H1 (cell line): ENCODE measurements around the gene RUVBL1. TPM values are rescaled to one million over a fixed set of nuclear protein-coding genes. Genes with fewer than 3 reads are reported as not detected.

Source experiments
- CTCF ChIA-PET: fragments of 300-600 bp; sonication (Branson Sonifier 250); formaldehyde crosslinking; loops from one replicate; lab custom pipeline; 2021; ENCODE audit not compliant: partially characterized antibody; lab: Charles Lee
- POLR2A ChIA-PET: fragments of 300-600 bp; sonication (Branson Sonifier 250); formaldehyde crosslinking; loops from one replicate; lab custom pipeline; 2021; ENCODE audit warnings: inconsistent platforms; ENCODE audit not compliant: partially characterized antibody; lab: Charles Lee
- DNase-seq, 2 experiments: peaks; one replicate each; pipeline versions ENCODE4 v3.0.0 to v3.0.0-alpha.2; 2010 to 2022; ENCODE audit warnings: low spot score in 2 of 2, low read depth in 1 of 2, mixed read lengths in 1 of 2
- FAIRE-seq: peaks from 2 replicates; lab custom pipeline; 2011; peaks lifted over from hg19 to GRCh38; lab: Jason Lieb, UNC
- H2AFZ ChIP-seq: 2 replicates; pipeline ENCODE4 v1.8.1; 2012; ENCODE audit warnings: low read length, inconsistent platforms
- H2AK5ac ChIP-seq: 2 replicates; pipeline ENCODE4 v1.6.1; 2013; ENCODE audit warnings: low read depth, low read length
- H2BK120ac ChIP-seq: replicated peaks from 2 replicates; pipeline ENCODE3; 2013; ENCODE audit warnings: low read depth, low read length, inconsistent platforms
- H2BK12ac ChIP-seq: 2 replicates; pipeline ENCODE4 v1.6.1; 2013; ENCODE audit warnings: low read depth, low read length
- H2BK15ac ChIP-seq: 2 replicates; pipeline ENCODE4 v1.6.1; 2013; ENCODE audit warnings: low read length
- H2BK20ac ChIP-seq: 2 replicates; pipeline ENCODE4 v1.6.1; 2013; ENCODE audit warnings: low read length
- H2BK5ac ChIP-seq: 2 replicates; pipeline ENCODE4 v1.6.1; 2013; ENCODE audit warnings: low read depth, low read length
- H3K14ac ChIP-seq: 2 replicates; pipeline ENCODE4 v1.6.1; 2013; ENCODE audit warnings: inconsistent platforms; ENCODE audit not compliant: insufficient read length
- H3K18ac ChIP-seq: 2 replicates; pipeline ENCODE4 v1.6.1; 2013; ENCODE audit warnings: low read length; ENCODE audit errors: extremely low read depth
- H3K23ac ChIP-seq: 2 replicates; pipeline ENCODE4 v1.6.1; 2013; ENCODE audit warnings: inconsistent platforms; ENCODE audit not compliant: insufficient read length
- H3K23me2 ChIP-seq: 2 replicates; pipeline ENCODE4 v1.6.1; 2013; ENCODE audit warnings: low read depth, low read length
- H3K27ac ChIP-seq: 2 replicates; pipeline ENCODE4 v1.6.1; 2011; ENCODE audit warnings: low read depth, low read length, inconsistent platforms
- H3K27me3 ChIP-seq, 4 experiments: replicated peaks in 1 of 4; 1 replicate in 1 of 4; 2 replicates in 3 of 4; pipeline versions ENCODE4 v1.6.1 to v1.8.1; 2011 to 2013; ENCODE audit warnings: low read length in 3 of 4, mild to moderate bottlenecking in 3 of 4, inconsistent platforms in 2 of 4, mixed read lengths in 2 of 4, moderate library complexity in 1 of 4; ENCODE audit not compliant: control insufficient read depth in 3 of 4, insufficient read depth in 3 of 4; ENCODE audit errors: extremely low read depth in 1 of 4
- H3K36me3 ChIP-seq, 4 experiments: 2 replicates each; pipeline versions ENCODE4 v1.6.1 to v1.8.1; 2011 to 2013; ENCODE audit warnings: mild to moderate bottlenecking in 4 of 4, low read length in 3 of 4, moderate library complexity in 2 of 4, control low read depth in 1 of 4, inconsistent platforms in 1 of 4; ENCODE audit not compliant: insufficient read depth in 4 of 4, control insufficient read depth in 2 of 4
- H3K4ac ChIP-seq: replicated peaks from 2 replicates; pipeline ENCODE3; 2013; ENCODE audit warnings: low read length, low read depth, mixed read lengths, inconsistent platforms; ENCODE audit not compliant: insufficient read length
- H3K4me1 ChIP-seq, 4 experiments: replicated peaks in 1 of 4; 1 replicate in 1 of 4; 2 replicates in 3 of 4; pipeline versions ENCODE4 v1.6.1 to v1.8.1; 2011 to 2013; ENCODE audit warnings: low read length in 3 of 4, inconsistent platforms in 2 of 4, mixed read lengths in 1 of 4; ENCODE audit not compliant: insufficient read depth in 4 of 4, control insufficient read depth in 3 of 4
- H3K4me2 ChIP-seq, 2 experiments: 2 replicates each; pipeline versions ENCODE4 v1.6.1 to v1.8.1; 2011 to 2013; ENCODE audit warnings: low read depth in 2 of 2, low read length in 2 of 2, control low read depth in 1 of 2, inconsistent platforms in 1 of 2, mild to moderate bottlenecking in 1 of 2; ENCODE audit not compliant: insufficient read depth in 1 of 2
- H3K4me3 ChIP-seq, 4 experiments: fragments of 200-600, 300-600 bp in 1 of 4; sonication (generic), shearing (Covaris generic), sonication (Bioruptor Twin) in 1 of 4; 2 replicates each; pipeline versions ENCODE4 v1.5.1 to v1.8.1; 2011 to 2016; ENCODE audit warnings: low read length in 4 of 4, low read depth in 3 of 4, control low read depth in 2 of 4, inconsistent platforms in 2 of 4, mild to moderate bottlenecking in 2 of 4, mixed read lengths in 1 of 4, moderate library complexity in 1 of 4; ENCODE audit not compliant: insufficient read depth in 2 of 4; ENCODE audit errors: extremely low read depth in 1 of 4
- H3K56ac ChIP-seq: replicated peaks from 2 replicates; pipeline ENCODE3; 2013; ENCODE audit warnings: low read depth, mild to moderate bottlenecking, mixed read lengths, low read length, inconsistent platforms; ENCODE audit not compliant: insufficient read length
- H3K79me1 ChIP-seq: 2 replicates; pipeline ENCODE4 v1.6.1; 2013; ENCODE audit warnings: low read depth, low read length, control low read depth
- H3K79me2 ChIP-seq, 2 experiments: 2 replicates each; pipeline versions ENCODE4 v1.6.1 to v1.8.1; 2012 to 2013; ENCODE audit warnings: low read length in 2 of 2, mild to moderate bottlenecking in 2 of 2, inconsistent platforms in 1 of 2; ENCODE audit not compliant: insufficient read depth in 2 of 2, control insufficient read depth in 1 of 2
- H3K9ac ChIP-seq, 4 experiments: replicated peaks in 1 of 4; 1 replicate in 1 of 4; 2 replicates in 3 of 4; pipeline versions ENCODE4 v1.6.1 to v1.8.1; 2011 to 2013; ENCODE audit warnings: low read depth in 3 of 4, low read length in 3 of 4, control low read depth in 2 of 4, mild to moderate bottlenecking in 2 of 4, moderate library complexity in 2 of 4, inconsistent platforms in 1 of 4; ENCODE audit errors: extremely low read depth in 1 of 4
- H3K9me3 ChIP-seq, 2 experiments: 2 replicates each; pipeline versions ENCODE4 v1.6.1 to v1.8.1; 2012 to 2013; ENCODE audit warnings: mild to moderate bottlenecking in 2 of 2, moderate library complexity in 2 of 2, control low read depth in 1 of 2, inconsistent platforms in 1 of 2, low read depth in 1 of 2, low read length in 1 of 2, mixed read lengths in 1 of 2; ENCODE audit not compliant: insufficient read depth in 2 of 2
- H4K20me1 ChIP-seq, 2 experiments: replicated peaks in 1 of 2; 2 replicates each; pipeline versions ENCODE3 to v1.8.1; 2011 to 2013; ENCODE audit warnings: inconsistent platforms in 2 of 2, low read length in 2 of 2, mild to moderate bottlenecking in 1 of 2; ENCODE audit not compliant: insufficient read depth in 2 of 2, control insufficient read depth in 1 of 2
- H4K5ac ChIP-seq: 2 replicates; pipeline ENCODE4 v1.6.1; 2013; ENCODE audit warnings: low read length, low read depth, mixed read lengths, inconsistent platforms; ENCODE audit not compliant: insufficient read length
- H4K8ac ChIP-seq: 2 replicates; pipeline ENCODE4 v1.8.0; 2013; ENCODE audit warnings: mild to moderate bottlenecking, moderate library complexity, low read length, inconsistent platforms; ENCODE audit not compliant: insufficient read depth; ENCODE audit errors: extremely low read depth
- H4K91ac ChIP-seq: replicated peaks from 2 replicates; pipeline ENCODE3; 2013; ENCODE audit warnings: low read length, mixed read lengths, inconsistent platforms; ENCODE audit not compliant: insufficient read length
- ATF3 ChIP-seq: IDR thresholded peaks from 2 replicates; pipeline ENCODE4 v1.6.1; 2011; ENCODE audit warnings: low read depth, mild to moderate bottlenecking, low read length; ENCODE audit not compliant: insufficient read depth
- CBX5 ChIP-seq: fragments of 300-800, 300-1000 bp; sonication (generic); IDR thresholded peaks from 2 replicates; pipeline ENCODE4 v1.7.1; 2016; ENCODE audit warnings: antibody characterized with exemption, low read length, low read depth
- JUN ChIP-seq: IDR thresholded peaks from 2 replicates; pipeline ENCODE4 v1.6.1; 2011; ENCODE audit warnings: low read depth, mild to moderate bottlenecking, improper control_type of control experiment, low read length
- JUND ChIP-seq: IDR thresholded peaks from 2 replicates; pipeline ENCODE4 v1.6.1; 2011; ENCODE audit warnings: mild to moderate bottlenecking, improper control_type of control experiment, low read length
- KDM5A ChIP-seq: fragments of 200-600 bp; IDR thresholded peaks from 2 replicates; pipeline ENCODE4 v1.7.1; 2012; ENCODE audit warnings: mild to moderate bottlenecking, low read length, inconsistent platforms, mixed read lengths
- MAFK ChIP-seq: IDR thresholded peaks from 2 replicates; pipeline ENCODE4 v1.6.1; 2012; ENCODE audit warnings: low read depth, mild to moderate bottlenecking, improper control_type of control experiment, low read length
- POLR2AphosphoS5 ChIP-seq: IDR thresholded peaks from 2 replicates; pipeline ENCODE4 v1.6.1; 2011; ENCODE audit warnings: low read depth, low read length
- RFX5 ChIP-seq: IDR thresholded peaks from 2 replicates; pipeline ENCODE4 v1.6.1; 2011; ENCODE audit warnings: low read depth, low read length, improper control_type of control experiment, borderline replicate concordance
- SIN3A ChIP-seq, 2 experiments: IDR thresholded peaks in 1 of 2; conservative IDR thresholded peaks in 1 of 2; 2 replicates each; pipeline ENCODE4 v1.6.1; 2011 to 2012; ENCODE audit warnings: low read length in 2 of 2, improper control_type of control experiment in 1 of 2, low read depth in 1 of 2, mild to moderate bottlenecking in 1 of 2
- SIRT6 ChIP-seq: IDR thresholded peaks from one replicate; pipeline ENCODE4 v1.7.1; 2012; ENCODE audit warnings: low read length, inconsistent platforms
- SP1 ChIP-seq: IDR thresholded peaks from 2 replicates; pipeline ENCODE4 v1.6.1; 2011; ENCODE audit warnings: low read depth, low read length
- SUZ12 ChIP-seq: fragments of 200-600 bp; sonication (generic); IDR thresholded peaks from 2 replicates; pipeline ENCODE4 v1.6.1; 2012; ENCODE audit warnings: mild to moderate bottlenecking, inconsistent platforms, low read length, moderate library complexity, mixed read lengths
- USF2 ChIP-seq: IDR thresholded peaks from 2 replicates; pipeline ENCODE4 v1.6.1; 2011; ENCODE audit warnings: low read length, improper control_type of control experiment
- WGBS, 2 experiments: shearing (Covaris generic) in 1 of 2; methylation state at CpG; one replicate each; pipeline versions ENCODE4 v1.1.6 to v1.1.7; 2013 to 2015; ENCODE audit warnings: low lambda C conversion rate in 2 of 2, mixed read lengths in 2 of 2, inconsistent platforms in 1 of 2, low coverage in 1 of 2, missing lambda C conversion rate in 1 of 2; ENCODE audit not compliant: insufficient replicate concordance in 2 of 2, insufficient coverage in 1 of 2, insufficient read length in 1 of 2; ENCODE audit errors: extremely low coverage in 1 of 2, missing lambda C conversion rate in 1 of 2; 5-methylcytosine and 5-hydroxymethylcytosine counted together
- polyA plus RNA-seq, 7 experiments: library from polyadenylated mRNA; depleted of rRNA in 3 of 7; stranded (reverse) in 5 of 7; unstranded in 2 of 7; fragments of >200 nt in 5 of 7; fragments of 200-250 nt in 2 of 7; gene quantifications; 1 replicate in 5 of 7; 2 replicates in 1 of 7; 4 replicates in 1 of 7; pipeline versions ENCODE4 v1.2.1 to v1.2.3, GENCODE V29; 2011 to 2013; ENCODE audit warnings: missing spikeins in 2 of 7, mixed read lengths in 2 of 7
- total RNA-seq: library from RNA; stranded (reverse); fragmentation: NEBNext Ultra II Directional; extraction: Animal tissue kit (Norgen Biotek cat#: 25700); gene quantifications from 2 replicates; pipeline ENCODE4 v1.2.1, GENCODE V29; 2021

RUVBL1 gene
- total and polyA plus RNA-seq, 2 of the 8 experiments (the other 6 are each of a cell fraction or from before 2014, with no cell fraction given) = 112 to 135 TPM

GRCh38 chr3:128167646-128167972 is 44.0 kb upstream of the RUVBL1 start:
- FAIRE-seq (no peak), DNase-seq (no peak)
- peaks cover 3 to 14% (median 8%) of the 10 kb centered on the region in 4 experiments; a peak in 5 of 7 replicates for H3K4me1 ChIP-seq
- no peak overlapping the region for H3K4ac ChIP-seq
- no peak overlapping the region for H2AK5ac ChIP-seq
- no peak overlapping the region for H2BK5ac ChIP-seq
- H4K5ac ChIP-seq = no peak overlapping the region
- ChIA-PET POLR2A (no interaction called here), CTCF (interaction anchor here (0.6 to 1.7 kb wide), 7 partner anchors 8 to 154 kb away, joined by 3 to 5 read pairs (median 3); no protein-coding TSS in a partner anchor)
- 0 out of 2 replicates have a peak, but pooled peaks cover 3% of the 10 kb centered on the region for H3K23me2 ChIP-seq
- H2AFZ ChIP-seq = no peak overlapping the region
- H2BK120ac ChIP-seq = no peak overlapping the region
- 94% methylated on average over 8 of the region's 8 CpGs; no CpG with 5 or more reads in 1 of the 2 experiments for WGBS, 2 experiments
- peaks cover 3% of the 10 kb centered on the region; the same call in 1 of the 2 replicates for H3K79me1 ChIP-seq
- H3K14ac ChIP-seq = no peak overlapping the region
- no peaks in the 10 kb centered on the region for H3K36me3 ChIP-seq
- no peak overlapping the region for H2BK12ac ChIP-seq
- H3K4me3 ChIP-seq = no peak overlapping the region
- H3K79me2 ChIP-seq = 0 out of 4 replicates have a peak, but pooled peaks cover 0 to 2% of the 10 kb centered on the region in 2 experiments
- H3K23ac ChIP-seq = no peak overlapping the region
- no peak overlapping the region for H3K9ac ChIP-seq
- no peaks in the 10 kb centered on the region for H3K9me3 ChIP-seq
- H2BK15ac ChIP-seq = no peak overlapping the region
- H3K27ac ChIP-seq = no peak overlapping the region
- peaks cover 0 to 4% of the 10 kb centered on the region in 2 experiments for H4K20me1 ChIP-seq
- H3K56ac ChIP-seq = no peak overlapping the region
- H3K18ac ChIP-seq = no peak overlapping the region
- no peak overlapping the region for H4K91ac ChIP-seq
- peak overlapping the region in 1 of 2 experiments; percentile 9; a peak in 1 of 4 replicates for H3K4me2 ChIP-seq
- H3K27me3 ChIP-seq = no peaks in the 10 kb centered on the region
- no peak overlapping the region for H4K8ac ChIP-seq
- no peak overlapping the region for H2BK20ac ChIP-seq
- TF ChIP-seq SIN3A (conservative IDR thresholded peaks at IDR 0.05 in 1 of 2, IDR thresholded peaks at IDR 0.05 in 1 of 2; ENCODE audit: low read depth in 1 of 2, low read length in 2 of 2) = no peak
- TF ChIP-seq JUN = no peak
- TF ChIP-seq SP1 = no peak
- TF ChIP-seq KDM5A = no peak
- no peak for TF ChIP-seq USF2
- no peak for TF ChIP-seq RFX5
- TF ChIP-seq SIRT6 = no peak
- TF ChIP-seq CBX5 = no peak
- TF ChIP-seq JUND = no peak
- TF ChIP-seq ATF3 = no peak
- no peak for TF ChIP-seq POLR2AphosphoS5
- no peak for TF ChIP-seq SUZ12
- TF ChIP-seq MAFK = no peak
